ENCODE measurements around the gene COPS2. TPM values are rescaled to one million over a fixed set of nuclear protein-coding genes. Genes with fewer than 3 reads are reported as not detected.

The COPS2 gene
- polyA plus RNA-seq, 1 donor (not counting 4 experiments of a cell fraction or from before 2014, with no cell fraction given), result 114 TPM

- DNase-seq (ENCODE audit: low read depth, low spot score) (no peak), FAIRE-seq (no peak)
- Histone ChIP-seq H3K9me1 (ENCODE audit: control insufficient read depth, extremely low read depth, insufficient read depth, low read length) (no peaks in the 10 kb centered on the region), H3K4me2 (ENCODE audit: control insufficient read depth, extremely low read depth, insufficient read depth, low read depth, low read length) (no peak overlapping the region), H3K4me3 (ENCODE audit: control insufficient read depth in 2 of 3, extremely low read depth in 1 of 3, insufficient read depth in 2 of 3, low read depth in 1 of 3, low read length in 3 of 3) (no peak overlapping the region), H3K79me2 (ENCODE audit: control insufficient read depth, insufficient read depth, low read length) (peaks cover 88% of the 10 kb centered on the region), H3K9me3 (ENCODE audit: control insufficient read depth, low read depth, low read length) (no peaks in the 10 kb centered on the region), H2AFZ (ENCODE audit: control insufficient read depth, low read length) (no peak overlapping the region), H4K20me1 (ENCODE audit: control insufficient read depth, extremely low read depth, insufficient read depth, low read length) (peaks cover 18% of the 10 kb centered on the region), H3K4me1 (ENCODE audit: control insufficient read depth, extremely low read depth, insufficient read depth, low read length) (peaks cover 11% of the 10 kb centered on the region), H3K27ac (ENCODE audit: control insufficient read depth, insufficient read depth, low read length) (no peak overlapping the region), H3K36me3 (ENCODE audit: control insufficient read depth in 2 of 2, extremely low read depth in 1 of 2, insufficient read depth in 2 of 2, low read length in 2 of 2) (no peaks in the 10 kb centered on the region), H3K27me3 (ENCODE audit: control insufficient read depth, extremely low read depth, insufficient read depth, low read length) (no peaks in the 10 kb centered on the region), H3K9ac (ENCODE audit: control insufficient read depth, extremely low read depth, insufficient read depth, low read length) (no peak overlapping the region)
- dilution Hi-C loops (cut with MboI; ENCODE audit: extremely low pct_ligation_motif_present, low sequenced_read_pairs), result no loop called here
- TF ChIP-seq CTCF (optimal IDR thresholded peaks at IDR 0.05 in 1 of 3, IDR thresholded peaks at IDR 0.05 in 1 of 3, conservative IDR thresholded peaks at IDR 0.05 in 1 of 3; ENCODE audit: extremely low read depth in 1 of 3, insufficient read depth in 2 of 3, low read length in 3 of 3), result no peak
- no peak for TF ChIP-seq EZH2 (IDR thresholded peaks at IDR 0.05; ENCODE audit: low read length)
Measured at GRCh38 chr15:49151831-49152230, 3.6 kb downstream of the COPS2 start.

DNA sequence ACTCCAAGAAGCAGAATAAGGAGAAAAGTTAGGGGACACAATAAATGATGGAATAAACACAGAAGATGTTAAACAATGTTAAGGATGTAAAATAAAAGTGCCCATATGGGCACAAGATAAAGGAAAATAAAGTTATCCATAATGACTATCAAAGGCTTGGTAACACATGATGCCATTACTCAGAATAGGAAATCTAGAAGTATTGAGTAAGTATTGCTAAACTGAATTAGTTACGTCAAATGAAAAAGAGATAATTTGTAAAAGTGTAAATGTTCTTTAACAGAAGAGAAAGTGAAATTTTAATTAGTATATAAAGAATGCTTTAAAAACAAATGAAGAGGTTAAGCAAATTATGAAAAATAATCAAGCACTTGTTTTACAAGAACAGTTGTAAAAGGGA lies 6.7 kb downstream of the COPS2 start:
- dilution Hi-C loops (cut with MboI; ENCODE audit: extremely low pct_ligation_motif_present, low sequenced_read_pairs), result loop anchor here (25.0 kb wide), 1 partner anchor 111 kb away; the partner anchor contains the start of gene SECISBP2L
- Histone ChIP-seq H2AFZ (ENCODE audit: control insufficient read depth, low read length) (no peak overlapping the region), H3K27me3 (ENCODE audit: control insufficient read depth, extremely low read depth, insufficient read depth, low read length) (no peaks in the 10 kb centered on the region), H3K36me3 (ENCODE audit: control insufficient read depth in 2 of 2, extremely low read depth in 1 of 2, insufficient read depth in 2 of 2, low read length in 2 of 2) (peaks cover 1 to 3% of the 10 kb centered on the region in 2 experiments), H3K4me2 (ENCODE audit: control insufficient read depth, extremely low read depth, insufficient read depth, low read depth, low read length) (no peak overlapping the region), H3K4me1 (ENCODE audit: control insufficient read depth, extremely low read depth, insufficient read depth, low read length) (peaks cover 19% of the 10 kb centered on the region), H3K9ac (ENCODE audit: control insufficient read depth, extremely low read depth, insufficient read depth, low read length) (no peak overlapping the region), H3K4me3 (ENCODE audit: control insufficient read depth in 2 of 3, extremely low read depth in 1 of 3, insufficient read depth in 2 of 3, low read depth in 1 of 3, low read length in 3 of 3) (no peak overlapping the region), H3K27ac (ENCODE audit: control insufficient read depth, insufficient read depth, low read length) (no peak overlapping the region), H3K9me3 (ENCODE audit: control insufficient read depth, low read depth, low read length) (no peaks in the 10 kb centered on the region), H3K9me1 (ENCODE audit: control insufficient read depth, extremely low read depth, insufficient read depth, low read length) (no peaks in the 10 kb centered on the region), H4K20me1 (ENCODE audit: control insufficient read depth, extremely low read depth, insufficient read depth, low read length) (peaks cover 21% of the 10 kb centered on the region), H3K79me2 (ENCODE audit: control insufficient read depth, insufficient read depth, low read length) (peaks cover 90% of the 10 kb centered on the region)
- no peak for FAIRE-seq
- no peak for DNase-seq (ENCODE audit: low read depth, low spot score)
- TF ChIP-seq EZH2 (IDR thresholded peaks at IDR 0.05; ENCODE audit: low read length) (no peak), CTCF (optimal IDR thresholded peaks at IDR 0.05 in 1 of 3, IDR thresholded peaks at IDR 0.05 in 1 of 3, conservative IDR thresholded peaks at IDR 0.05 in 1 of 3; ENCODE audit: extremely low read depth in 1 of 3, insufficient read depth in 2 of 3, low read length in 3 of 3) (no peak)

Measured in keratinocyte (primary cell).